NB4 (cell line): Measurements from ENCODE around the gene LYPD4.
A peak's percentile ranks its signal among the peaks of the same experiment; 100 is the strongest.

Source experiments
- DNase-seq: peaks from one replicate; pipeline ENCODE4 v3.0.0; 2010; ENCODE audit warnings: low read depth
- H3K4me3 ChIP-seq: one replicate; pipeline ENCODE4 v1.5.1; 2011; ENCODE audit warnings: mild to moderate bottlenecking, low read depth, low read length, moderate library complexity
- CTCF ChIP-seq: IDR thresholded peaks from one replicate; pipeline ENCODE4 v1.5.1; 2012; ENCODE audit warnings: low read depth, low read length
- MAX ChIP-seq: IDR thresholded peaks from 2 replicates; pipeline ENCODE4 v1.6.1; 2011; ENCODE audit warnings: low read depth, low read length
- MYC ChIP-seq: IDR thresholded peaks from 2 replicates; pipeline ENCODE4 v1.6.1; 2011; ENCODE audit warnings: low read depth, low read length
- POLR2A ChIP-seq: IDR thresholded peaks from 2 replicates; pipeline ENCODE4 v1.6.1; 2011; ENCODE audit warnings: mild to moderate bottlenecking; ENCODE audit not compliant: insufficient read length; ENCODE audit errors: extremely low read depth

LYPD4 gene

DNA sequence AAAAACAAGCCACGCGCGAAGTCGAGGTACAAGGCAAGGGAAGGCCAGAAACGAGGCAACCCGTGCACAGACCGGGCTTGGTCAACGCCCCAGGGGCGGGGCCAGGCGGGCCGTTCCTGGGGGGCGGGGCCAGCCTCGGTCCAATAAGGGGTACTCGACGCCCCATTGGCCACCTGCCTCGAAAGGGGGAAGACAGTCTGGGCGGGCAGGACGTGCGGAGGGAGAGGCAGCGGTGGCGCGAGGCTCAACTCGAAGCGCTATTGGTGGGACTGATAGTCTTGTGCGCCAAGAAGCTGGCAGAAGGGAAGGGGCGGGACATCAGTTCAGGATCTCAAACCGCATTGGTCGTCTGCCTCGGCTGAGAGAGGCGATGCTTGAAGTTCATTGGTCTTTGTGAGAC is at the start of gene LYPD4:
TSS of gene LYPD4 (minus strand) at position 83 of the 400 bp plus-strand sequence. CDS start 5,398 bp downstream, outside the sequence.
- no peak within 1 kb of the TSS for H3K4me3 ChIP-seq
- TF ChIP-seq POLR2A (no peak), MYC (no peak), CTCF (no peak), MAX (no peak)
- DNase-seq: no peak

DNA sequence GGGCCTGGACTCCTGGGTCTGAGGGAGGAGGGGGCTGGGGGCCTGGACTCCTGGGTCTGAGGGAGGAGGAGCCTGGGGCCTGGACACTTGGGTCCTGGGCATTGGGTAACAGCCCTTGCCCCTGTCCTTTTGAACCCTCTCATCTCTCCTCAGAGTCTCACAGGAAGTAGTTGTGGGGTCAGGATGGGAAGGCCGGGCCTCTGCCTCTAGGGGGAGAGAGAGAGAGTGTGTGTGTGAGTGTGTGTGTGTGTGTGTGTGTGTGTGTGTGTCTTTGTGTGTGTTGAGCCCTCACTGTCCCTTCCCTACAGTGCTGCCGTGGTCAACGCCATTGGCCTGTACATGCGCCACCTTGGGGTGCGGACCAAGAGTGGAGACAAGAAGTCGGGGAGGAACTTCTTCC is 49.4 kb upstream of the LYPD4 start:
- no peak overlapping the region for H3K4me3 ChIP-seq
- peak; percentile 40 for DNase-seq
- peak; percentile 13 for TF ChIP-seq CTCF
- no peak for TF ChIP-seq MYC

DNA sequence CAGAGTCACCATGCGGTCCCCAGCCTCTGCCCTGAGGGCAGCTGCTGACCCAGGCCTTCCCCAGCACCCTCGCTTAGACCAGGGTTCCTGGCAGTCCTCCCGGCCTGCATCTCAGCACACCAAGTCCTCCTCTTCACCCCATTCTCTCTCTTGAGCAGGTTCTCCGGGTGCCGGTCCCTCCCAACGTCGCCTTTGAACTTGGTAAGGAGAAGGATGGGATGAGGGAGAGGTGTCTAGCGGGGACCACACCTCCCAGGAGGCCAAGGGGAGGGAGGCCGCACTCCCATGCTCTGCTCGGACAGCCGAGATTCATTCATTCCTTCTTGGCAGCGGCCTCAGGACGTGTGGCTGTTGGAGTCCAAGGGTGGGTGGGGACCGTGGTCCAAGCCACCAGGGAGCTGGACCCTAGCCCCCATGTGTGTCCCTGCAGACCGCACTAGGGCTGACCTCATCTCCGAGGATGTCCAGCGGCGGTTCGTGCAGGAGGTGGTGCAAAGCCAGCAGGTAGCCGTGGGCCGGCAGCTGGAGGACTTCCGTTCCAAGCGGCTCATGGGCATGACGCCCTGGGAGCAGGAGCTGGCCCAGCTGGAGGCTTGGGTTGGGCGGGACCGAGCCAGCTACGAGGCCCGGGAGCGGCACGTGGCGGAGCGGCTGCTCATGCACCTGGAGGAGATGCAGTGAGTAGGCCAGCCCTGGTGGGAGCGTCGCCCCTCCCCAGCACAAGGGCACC is 47.9 kb upstream of the LYPD4 start:
- DNase-seq: no peak
- no peak overlapping the region for H3K4me3 ChIP-seq
- TF ChIP-seq MYC: no peak
- no peak for TF ChIP-seq CTCF
- no peak for TF ChIP-seq POLR2A
- no peak for TF ChIP-seq MAX

- TF ChIP-seq POLR2A (no peak), MYC (no peak), MAX (no peak), CTCF (no peak)
- H3K4me3 ChIP-seq: no peak overlapping the region
- no peak for DNase-seq
Observed at GRCh38 chr19:41890936-41891335, 46.5 kb upstream of the LYPD4 start.

DNA sequence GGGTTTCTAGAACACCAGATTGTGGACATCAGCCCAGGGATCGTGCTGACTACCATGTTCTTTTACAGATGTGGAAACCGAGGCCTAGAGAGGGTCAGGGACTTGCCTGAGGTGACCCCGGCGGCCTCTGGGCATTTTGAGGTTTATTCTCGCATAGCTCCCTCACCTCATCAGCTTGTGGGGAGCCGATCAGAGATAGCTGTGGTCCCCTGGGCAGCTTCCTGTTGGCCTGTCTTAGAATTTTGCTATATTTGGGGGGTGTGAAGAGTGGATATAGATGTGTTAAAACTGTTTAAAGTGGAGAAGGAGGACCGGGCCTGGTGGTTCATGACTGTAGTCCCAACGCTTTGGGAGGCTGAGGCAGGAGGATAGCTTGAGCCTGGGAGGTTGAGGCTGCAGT is 45.4 kb upstream of the LYPD4 start:
- TF ChIP-seq MAX: no peak
- TF ChIP-seq MYC: no peak
- no peak for TF ChIP-seq POLR2A
- TF ChIP-seq CTCF: no peak
- no peak overlapping the region for H3K4me3 ChIP-seq
- DNase-seq: no peak
